Epithelial cell of proximal tubule (primary cell): ENCODE results near the gene NEUROG1. TPM values are rescaled to one million over a fixed set of nuclear protein-coding genes. Genes with fewer than 3 reads are reported as not detected.
A peak's percentile ranks its signal among the peaks of the same experiment; 100 is the strongest.

ENCODE experiments used
- DNase-seq: peaks from one replicate; pipeline ENCODE4 v3.0.0-alpha.2; 2011; ENCODE audit warnings: low read depth
- H3K4me3 ChIP-seq: 2 replicates; pipeline ENCODE4 v1.5.1; 2011; ENCODE audit warnings: low read depth, mild to moderate bottlenecking, low read length
- CTCF ChIP-seq: conservative IDR thresholded peaks from 2 replicates; pipeline ENCODE4 v1.5.1; 2012; ENCODE audit warnings: low read depth, mild to moderate bottlenecking, low read length
- total RNA-seq: library from RNA; depleted of rRNA; stranded (reverse); fragments of >200 nt; gene quantifications from 2 replicates; pipeline ENCODE4 v1.2.3, GENCODE V29; 2015

The NEUROG1 gene
- total RNA-seq, 1 donor from 2014 or later, result not detected

GRCh38 chr5:135545099-135545498 lies 9.3 kb upstream of the NEUROG1 start:
- no peak overlapping the region for H3K4me3 ChIP-seq
- TF ChIP-seq CTCF, result no peak
- no peak for DNase-seq

- TF ChIP-seq CTCF, result no peak
- H3K4me3 ChIP-seq, result peak overlapping the region; percentile 14
- no peak for DNase-seq
These were observed 7.9 kb upstream of the NEUROG1 start for GRCh38 chr5:135543485-135544304.

- no peak for TF ChIP-seq CTCF
- H3K4me3 ChIP-seq, result no peak overlapping the region
- DNase-seq, result no peak
These were observed 7.3 kb upstream of the NEUROG1 start for GRCh38 chr5:135543001-135543484.

- TF ChIP-seq CTCF, result no peak
- DNase-seq, result no peak
- no peak overlapping the region for H3K4me3 ChIP-seq
These were observed 6.2 kb upstream of the NEUROG1 start for GRCh38 chr5:135541807-135542502.

- DNase-seq, result no peak
- no peak for TF ChIP-seq CTCF
These were observed 3.8 kb upstream of the NEUROG1 start for GRCh38 chr5:135539430-135540005.

GRCh38 chr5:135538261-135538660 lies 2.5 kb upstream of the NEUROG1 start:
- no peak for DNase-seq
- no peak for TF ChIP-seq CTCF
- H3K4me3 ChIP-seq, result no peak overlapping the region

More at GRCh38 chr5:135539430-135540005, 3.8 kb upstream of the NEUROG1 start:
- H3K4me3 ChIP-seq, result no peak overlapping the region
